ENCODE data around the gene FBN2. TPM values are rescaled to one million over a fixed set of nuclear protein-coding genes. Genes with fewer than 3 reads are reported as not detected.
"Not testable (repeated sequence)": the region's sequence is repeated elsewhere in the genome, so short reads cannot be mapped to it uniquely, and the experiment has no call there.

FBN2 gene
- total and polyA plus RNA-seq, 5 experiments from 2014 or later = 0.05 to 0.08 TPM; not detected in 3

- Mint-ChIP-seq H3K27me3 (peaks cover 0 to 3% (median 0%) of the 10 kb centered on the region in 5 donors), H3K9me3 (peaks cover 0 to 14% (median 1%) of the 10 kb centered on the region in 9 donors), H3K4me3 (no peak overlapping the region), H3K36me3 (no peaks in the 10 kb centered on the region), H3K4me1 (no peaks in the 10 kb centered on the region), H3K27ac (no peak overlapping the region)
- POLR2A ChIA-PET = no interaction called here
- DNase-seq (no peak), ATAC-seq (no peak)
Observed at GRCh38 chr5:128403333-128403732, 134.7 kb downstream of the FBN2 start.

- peaks cover 0 to 23% (median 1%) of the 10 kb centered on the region in 9 donors for H3K9me3 Mint-ChIP-seq
- no peaks in the 10 kb centered on the region for H3K4me1 Mint-ChIP-seq
- no peak for ATAC-seq
- no peak for DNase-seq
- peaks cover 0 to 3% (median 0%) of the 10 kb centered on the region in 5 donors for H3K27me3 Mint-ChIP-seq
- no peak overlapping the region for H3K4me3 Mint-ChIP-seq
- H3K27ac Mint-ChIP-seq = no peak overlapping the region
- no peaks in the 10 kb centered on the region for H3K36me3 Mint-ChIP-seq
- POLR2A ChIA-PET = no interaction called here
Observed at GRCh38 chr5:128402506-128402905, 135.5 kb downstream of the FBN2 start.

GRCh38 chr5:128400766-128401165 is 137.3 kb downstream of the FBN2 start:
- ATAC-seq, H3K36me3 Mint-ChIP-seq, DNase-seq, H3K27ac Mint-ChIP-seq, POLR2A ChIA-PET, H3K27me3 Mint-ChIP-seq, H3K4me1 Mint-ChIP-seq, H3K4me3 Mint-ChIP-seq: not testable (repeated sequence)
- H3K9me3 Mint-ChIP-seq = peaks cover 0 to 23% (median 1%) of the 10 kb centered on the region in 9 donors

- no peaks in the 10 kb centered on the region for H3K4me1 Mint-ChIP-seq
- H3K36me3 Mint-ChIP-seq = no peaks in the 10 kb centered on the region
- H3K4me3 Mint-ChIP-seq = no peak overlapping the region
- POLR2A ChIA-PET = no interaction called here
- peaks cover 0 to 23% (median 2%) of the 10 kb centered on the region in 9 donors for H3K9me3 Mint-ChIP-seq
- no peak overlapping the region for H3K27ac Mint-ChIP-seq
- no peak for DNase-seq
- H3K27me3 Mint-ChIP-seq = peaks cover 0 to 7% (median 0%) of the 10 kb centered on the region in 5 donors
- ATAC-seq = no peak
Observed at GRCh38 chr5:128399111-128399510, 138.9 kb downstream of the FBN2 start.

- peaks cover 0 to 7% (median 0%) of the 10 kb centered on the region in 5 donors for H3K27me3 Mint-ChIP-seq
- H3K4me1 Mint-ChIP-seq = no peaks in the 10 kb centered on the region
- peaks cover 0 to 23% (median 2%) of the 10 kb centered on the region in 9 donors for H3K9me3 Mint-ChIP-seq
- DNase-seq (no peak), ATAC-seq (no peak)
- H3K36me3 Mint-ChIP-seq = no peaks in the 10 kb centered on the region
- POLR2A ChIA-PET = no interaction called here
- H3K27ac Mint-ChIP-seq = no peak overlapping the region
- H3K4me3 Mint-ChIP-seq = no peak overlapping the region
Observed at GRCh38 chr5:128397876-128398275, 140.2 kb downstream of the FBN2 start.

- no peak overlapping the region for H3K4me3 Mint-ChIP-seq
- POLR2A ChIA-PET = no interaction called here
- peaks cover 0 to 3% (median 0%) of the 10 kb centered on the region in 5 donors for H3K27me3 Mint-ChIP-seq
- no peaks in the 10 kb centered on the region for H3K36me3 Mint-ChIP-seq
- H3K4me1 Mint-ChIP-seq = no peaks in the 10 kb centered on the region
- no peak overlapping the region for H3K27ac Mint-ChIP-seq
- DNase-seq (no peak), ATAC-seq (no peak)
- H3K9me3 Mint-ChIP-seq = peaks cover 0 to 13% (median 0%) of the 10 kb centered on the region in 9 donors
Observed at GRCh38 chr5:128395073-128395472, 143.0 kb downstream of the FBN2 start.

- no peak overlapping the region for H3K27ac Mint-ChIP-seq
- H3K36me3 Mint-ChIP-seq = no peaks in the 10 kb centered on the region
- POLR2A ChIA-PET = no interaction called here
- DNase-seq (no peak), ATAC-seq (no peak)
- no peaks in the 10 kb centered on the region for H3K27me3 Mint-ChIP-seq
- H3K4me3 Mint-ChIP-seq = no peak overlapping the region
- H3K4me1 Mint-ChIP-seq = no peaks in the 10 kb centered on the region
- peaks cover 0 to 23% (median 0%) of the 10 kb centered on the region in 9 donors for H3K9me3 Mint-ChIP-seq
Observed at GRCh38 chr5:128384068-128384467, 154.0 kb downstream of the FBN2 start.

GRCh38 chr5:128380337-128380736 is 157.7 kb downstream of the FBN2 start:
- Mint-ChIP-seq H3K4me3 (no peak overlapping the region), H3K27me3 (peaks cover 0 to 2% (median 0%) of the 10 kb centered on the region in 5 donors), H3K27ac (no peak overlapping the region), H3K9me3 (peaks cover 0 to 3% (median 0%) of the 10 kb centered on the region in 9 donors), H3K4me1 (no peaks in the 10 kb centered on the region), H3K36me3 (no peaks in the 10 kb centered on the region)
- DNase-seq (no peak), ATAC-seq (no peak)
- POLR2A ChIA-PET = no interaction called here

- peaks cover 0 to 3% (median 0%) of the 10 kb centered on the region in 5 donors for H3K27me3 Mint-ChIP-seq
- POLR2A ChIA-PET = no interaction called here
Observed at GRCh38 chr5:128378632-128379031, 159.4 kb downstream of the FBN2 start.

GRCh38 chr5:128378196-128378595 is 159.8 kb downstream of the FBN2 start:
- Mint-ChIP-seq H3K27me3 (peaks cover 0 to 3% (median 0%) of the 10 kb centered on the region in 5 donors), H3K4me1 (no peaks in the 10 kb centered on the region), H3K9me3 (no peaks in the 10 kb centered on the region), H3K36me3 (no peaks in the 10 kb centered on the region), H3K4me3 (no peak overlapping the region), H3K27ac (no peak overlapping the region)
- POLR2A ChIA-PET = no interaction called here
- DNase-seq (no peak), ATAC-seq (no peak)

More at GRCh38 chr5:128378632-128379031, 159.4 kb downstream of the FBN2 start:
- Mint-ChIP-seq H3K27ac (no peak overlapping the region), H3K36me3 (no peaks in the 10 kb centered on the region), H3K4me1 (no peaks in the 10 kb centered on the region), H3K9me3 (no peaks in the 10 kb centered on the region), H3K4me3 (no peak overlapping the region)
- DNase-seq = no peak
- no peak for ATAC-seq

- H3K9me3 Mint-ChIP-seq = no peaks in the 10 kb centered on the region
- no peaks in the 10 kb centered on the region for H3K4me1 Mint-ChIP-seq
- POLR2A ChIA-PET = no interaction called here
- peaks cover 0 to 3% (median 0%) of the 10 kb centered on the region in 5 donors for H3K27me3 Mint-ChIP-seq
- H3K27ac Mint-ChIP-seq = no peak overlapping the region
- H3K36me3 Mint-ChIP-seq = no peaks in the 10 kb centered on the region
- no peak overlapping the region for H3K4me3 Mint-ChIP-seq
- ATAC-seq (no peak), DNase-seq (no peak)
Observed at GRCh38 chr5:128376577-128376976, 161.5 kb downstream of the FBN2 start.

- peaks cover 0 to 8% (median 0%) of the 10 kb centered on the region in 5 donors for H3K27me3 Mint-ChIP-seq
- no peak for DNase-seq
- POLR2A ChIA-PET = no interaction called here
- no peak for ATAC-seq
- H3K27ac Mint-ChIP-seq = no peak overlapping the region
- no peaks in the 10 kb centered on the region for H3K4me1 Mint-ChIP-seq
- H3K36me3 Mint-ChIP-seq = no peaks in the 10 kb centered on the region
- no peaks in the 10 kb centered on the region for H3K9me3 Mint-ChIP-seq
- H3K4me3 Mint-ChIP-seq = no peak overlapping the region
Observed at GRCh38 chr5:128366147-128366546, 171.9 kb downstream of the FBN2 start.

GRCh38 chr5:128362370-128362769 is 175.7 kb downstream of the FBN2 start:
- POLR2A ChIA-PET = no interaction called here
- Mint-ChIP-seq H3K27me3 (no peaks in the 10 kb centered on the region), H3K9me3 (no peaks in the 10 kb centered on the region), H3K4me3 (no peak overlapping the region), H3K36me3 (no peaks in the 10 kb centered on the region), H3K4me1 (no peaks in the 10 kb centered on the region), H3K27ac (no peak overlapping the region)
- ATAC-seq (no peak), DNase-seq (no peak)

- POLR2A ChIA-PET = no interaction called here
Observed at GRCh38 chr5:128358826-128359225, 179.2 kb downstream of the FBN2 start.

More at GRCh38 chr5:128358826-128359225, 179.2 kb downstream of the FBN2 start:
- no peak for ATAC-seq
- no peak for DNase-seq
- Mint-ChIP-seq H3K36me3 (no peaks in the 10 kb centered on the region), H3K4me1 (no peaks in the 10 kb centered on the region), H3K4me3 (no peak overlapping the region), H3K9me3 (no peaks in the 10 kb centered on the region), H3K27ac (no peak overlapping the region), H3K27me3 (peaks cover 0 to 3% (median 0%) of the 10 kb centered on the region in 5 donors)
